Pancreas (tissue), 10 donors: ENCODE data around the gene ADGRD2. TPM values are rescaled to one million over a fixed set of nuclear protein-coding genes. Genes with fewer than 3 reads are reported as not detected.

Experiments
- ATAC-seq, 4 donors: fragments of 200-7000 bp; cut with Tn5 transposase; one replicate each; pipeline versions ENCODE4 v1.8.0 to v1.9.1; 2020; ENCODE audit warnings: mild to moderate bottlenecking in 4 of 4, moderate library complexity in 4 of 4
- DNase-seq, 6 donors: peaks; one replicate each; pipeline ENCODE4 v3.0.0-alpha.2; 2020
- FAIRE-seq: peaks from 2 replicates; lab custom pipeline; 2012; peaks lifted over from hg19 to GRCh38; lab: Jason Lieb, UNC
- H3K27ac ChIP-seq, 4 donors: fragments of 200-600 bp; sonication (generic); 1 replicate in 3 of 4; 2 replicates in 1 of 4; pipeline versions ENCODE4 v1.5.0 to v1.8.0; 2020
- H3K27me3 ChIP-seq, 4 donors: fragments of 200-600 bp; one replicate each; pipeline ENCODE4 v1.8.0; 2021
- H3K36me3 ChIP-seq, 3 donors: fragments of 200-600 bp; sonication (generic) in 1 of 3; one replicate each; pipeline versions ENCODE4 v1.5.0 to v1.8.0; 2020 to 2021
- H3K4me1 ChIP-seq, 3 donors: fragments of 200-600 bp; one replicate each; pipeline ENCODE4 v1.8.0; 2021
- H3K4me3 ChIP-seq, 4 donors: fragments of 200-600 bp; sonication (generic) in 2 of 4; one replicate each; pipeline versions ENCODE4 v1.5.0 to v1.8.0; 2020 to 2021
- H3K9me3 ChIP-seq, 4 donors: fragments of 200-600 bp; one replicate each; pipeline ENCODE4 v1.8.0; 2021
- CTCF ChIP-seq, 4 donors: fragments of 200-600 bp; sonication (generic) in 3 of 4; IDR thresholded peaks; one replicate each; pipeline versions ENCODE4 v1.5.0 to v1.8.0; 2021; ENCODE audit warnings: antibody characterized with exemption in 4 of 4
- WGBS, 2 donors: extraction: QIAGEN DNeasy Blood & Tissue Kit; methylation state at CpG; one replicate each; pipeline ENCODE4 v1.1.7; 2013; 5-methylcytosine and 5-hydroxymethylcytosine counted together
- intact Hi-C, 3 donors: fragments of 100-400 bp; cut with DNase I; formaldehyde crosslinking; loops; one replicate each; pipeline versions ENCODE4 v1.11.1 to v1.14.2; 2022
- polyA plus RNA-seq, 2 donors: library from polyadenylated mRNA; stranded (reverse); fragments of 200-250 nt; gene quantifications; one replicate each; pipeline ENCODE4 v1.2.3, GENCODE V29; 2013
- total RNA-seq, 6 donors: library from RNA; stranded (reverse); fragmentation: NEBNext Ultra II Directional in 4 of 6; extraction: Animal tissue kit (Norgen Biotek cat#: 25700) in 4 of 6; gene quantifications; one replicate each; pipeline versions ENCODE4 v1.2.1 to v1.2.4, GENCODE V29; 2021 to 2023
- donor health status: healthy with polysubstance abuse.
- donor health status: DM: no; HTN: no; CAD: no; lungs with moderate emphysema.
- donor health status: DM: no; HTN: no; CAD: no.
- donor health status: control.
- donor health status: control.
- donor health status: Bipolar disorder and iron deficiency.
- donor health status: DM: yes; HTN: yes; CAD: no.
- donor health status: DM: no; HTN: no; CAD: no.
- donor health status: DM: no; HTN: no; CAD: no.
- donor health status: DM: yes; HTN: yes; CAD: no.

The ADGRD2 gene
- total and polyA plus RNA-seq, 8 donors = 0.23 TPM; not detected in 7

DNA sequence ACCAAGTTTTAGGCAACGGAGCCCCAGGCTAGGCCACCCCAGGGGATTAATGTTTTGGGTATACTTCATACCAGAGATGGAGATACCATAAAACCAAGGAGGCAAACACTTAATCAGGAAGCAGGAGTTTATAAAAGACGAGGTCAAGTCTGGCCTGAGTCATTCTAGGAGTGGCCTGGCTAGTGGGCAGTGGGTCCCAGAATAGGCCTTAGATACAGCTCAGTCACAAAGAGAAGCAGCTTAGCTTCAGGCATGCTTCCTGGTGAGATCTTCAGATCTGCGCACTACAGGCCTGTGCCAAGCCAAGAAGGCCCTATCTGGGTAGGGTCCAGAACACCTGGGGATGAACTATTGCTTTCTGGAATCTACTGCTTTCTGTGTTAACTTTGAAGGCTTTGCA lies 77.5 kb downstream of the ADGRD2 start:
- H3K27me3 ChIP-seq = no peaks in the 10 kb centered on the region

More for the DNA sequence above, 77.5 kb downstream of the ADGRD2 start:
- no peak overlapping the region for H3K4me3 ChIP-seq
- DNase-seq (no peak), ATAC-seq (no peak), FAIRE-seq (no peak)
- H3K36me3 ChIP-seq = no peaks in the 10 kb centered on the region
- H3K9me3 ChIP-seq = no peaks in the 10 kb centered on the region
- 89 to 93% methylated on average over 3 of the region's 3 CpGs for WGBS, 2 donors
- no peaks in the 10 kb centered on the region for H3K4me1 ChIP-seq
- TF ChIP-seq CTCF (IDR thresholded peaks at IDR 0.05) = no peak
- no peak overlapping the region for H3K27ac ChIP-seq
- intact Hi-C loops = no loop called here

Other genes starting within 250 kb of the ADGRD2 start
- gene NEK6, start 192.5 kb upstream of the ADGRD2 start, total RNA-seq = 10 to 100 TPM; 25.1 to 67.0 (median 34.2) TPM
- 10 to 100 TPM in 1 of 2 donors, 1 to 10 TPM in 1; 7.8 to 12.5 TPM for gene NEK6, start 192.5 kb upstream of the ADGRD2 start, polyA plus RNA-seq
- 10 to 100 TPM; 39.0 to 73.6 (median 61.3) TPM for gene PSMB7, start 35.0 kb upstream of the ADGRD2 start, total RNA-seq
- gene PSMB7, start 35.0 kb upstream of the ADGRD2 start, polyA plus RNA-seq = 10 to 100 TPM; 86.8 to 99.9 TPM
- under 1 TPM in 1 of 6 donors, not detected in 5; 0.28 TPM for gene NR5A1, start 56.9 kb downstream of the ADGRD2 start, total RNA-seq
- gene NR5A1, start 56.9 kb downstream of the ADGRD2 start, polyA plus RNA-seq = under 1 TPM in 1 of 2 donors, not detected in 1; 0.05 TPM